Measurements from ENCODE around the gene BCL7C. TPM values are rescaled to one million over a fixed set of nuclear protein-coding genes. Genes with fewer than 3 reads are reported as not detected.

Gene BCL7C
- total and polyA plus RNA-seq, 3 donors from 2014 or later: 40.2 to 57.4 (median 49.6) TPM

DNA sequence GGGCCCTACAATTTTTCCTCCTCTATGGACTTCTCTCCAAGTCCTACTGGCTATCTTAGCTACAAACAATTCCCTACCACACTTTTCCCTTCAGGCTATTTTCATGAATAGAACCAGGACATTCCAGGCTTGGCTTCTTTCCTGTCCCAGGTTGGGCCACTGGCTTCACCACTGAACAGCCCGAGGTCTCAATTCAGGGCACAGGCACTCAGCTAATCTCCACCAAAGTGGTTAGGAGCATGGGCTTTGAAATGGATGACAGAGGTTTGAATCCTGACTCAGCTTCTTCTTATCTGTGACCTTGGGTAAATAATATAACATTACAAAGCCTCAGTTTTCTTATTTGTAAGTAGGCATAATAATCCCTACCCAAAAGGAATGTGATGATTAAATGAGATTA lies 56.0 kb downstream of the BCL7C start:
- TF ChIP-seq, protein P1, sequence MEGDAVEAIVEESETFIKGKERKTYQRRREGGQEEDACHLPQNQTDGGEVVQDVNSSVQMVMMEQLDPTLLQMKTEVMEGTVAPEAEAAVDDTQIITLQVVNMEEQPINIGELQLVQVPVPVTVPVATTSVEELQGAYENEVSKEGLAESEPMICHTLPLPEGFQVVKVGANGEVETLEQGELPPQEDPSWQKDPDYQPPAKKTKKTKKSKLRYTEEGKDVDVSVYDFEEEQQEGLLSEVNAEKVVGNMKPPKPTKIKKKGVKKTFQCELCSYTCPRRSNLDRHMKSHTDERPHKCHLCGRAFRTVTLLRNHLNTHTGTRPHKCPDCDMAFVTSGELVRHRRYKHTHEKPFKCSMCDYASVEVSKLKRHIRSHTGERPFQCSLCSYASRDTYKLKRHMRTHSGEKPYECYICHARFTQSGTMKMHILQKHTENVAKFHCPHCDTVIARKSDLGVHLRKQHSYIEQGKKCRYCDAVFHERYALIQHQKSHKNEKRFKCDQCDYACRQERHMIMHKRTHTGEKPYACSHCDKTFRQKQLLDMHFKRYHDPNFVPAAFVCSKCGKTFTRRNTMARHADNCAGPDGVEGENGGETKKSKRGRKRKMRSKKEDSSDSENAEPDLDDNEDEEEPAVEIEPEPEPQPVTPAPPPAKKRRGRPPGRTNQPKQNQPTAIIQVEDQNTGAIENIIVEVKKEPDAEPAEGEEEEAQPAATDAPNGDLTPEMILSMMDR (IDR thresholded peaks at IDR 0.05): no peak
- TF ChIP-seq POLR2A (IDR thresholded peaks at IDR 0.05): no peak
- Histone ChIP-seq H3K36me3 (ENCODE audit: low read depth, missing control alignments) (no peaks in the 10 kb centered on the region), H3K27ac (no peak overlapping the region), H3K4me1 (no peaks in the 10 kb centered on the region), H3K27me3 (no peaks in the 10 kb centered on the region), H3K9me3 (no peaks in the 10 kb centered on the region), H3K4me3 (no peak overlapping the region)
- intact Hi-C loops (cut with DNase I; ENCODE audit: low total_unique reads): no loop called here
- no peak for DNase-seq
- 84 to 95% methylated on average over 1 of the region's 1 CpG for WGBS, 2 donors

MicroRNAs encoded within 50 kb of the gene (microRNA counts, 767-probe panel; counts per million panel counts)
- microRNA hsa-miR-762: 0 to 152 counts per million in 2 donors

Small RNAs within 50 kb of the gene (microRNA-seq; reads per million reads assigned to microRNA genes)
- 0.70 to 2.1 reads per million in 2 donors for gene MIR4519 (ENCODE audit: borderline number of aligned reads in 2 of 2, borderline replicate concordance in 1 of 2)
- 0 reads per million in 2 donors for gene MIR762 (ENCODE audit: borderline number of aligned reads in 2 of 2, borderline replicate concordance in 1 of 2)

Small RNAs within 50 kb of the gene (small RNA-seq; reads per million reads assigned to genes)
- gene MIR4519 (0 reads per million in 2 donors), gene MIR762 (0 reads per million in 2 donors)

Other genes with a start within 250 kb of the BCL7C start
- gene PRR14, start 243.1 kb downstream of the BCL7C start, total RNA-seq: 10 to 100 TPM; 60.0 to 66.3 TPM
- 37.0 TPM for gene PRR14, start 243.1 kb downstream of the BCL7C start, polyA plus RNA-seq (ENCODE audit: insufficient read depth, low read depth, low replicate concordance)
- gene FBRS, start 235.6 kb downstream of the BCL7C start, total RNA-seq: 100 to 1,000 TPM; 140 to 165 TPM
- gene FBRS, start 235.6 kb downstream of the BCL7C start, polyA plus RNA-seq (ENCODE audit: insufficient read depth, low read depth, low replicate concordance): 302 TPM
- 10 to 100 TPM; 74.3 to 80.8 TPM for gene SRCAP, start 194.9 kb downstream of the BCL7C start, total RNA-seq
- gene SRCAP, start 194.9 kb downstream of the BCL7C start, polyA plus RNA-seq (ENCODE audit: insufficient read depth, low read depth, low replicate concordance): 44.3 TPM
- 100 to 1,000 TPM in 1 of 2 donors, 10 to 100 TPM in 1; 78.4 to 129 TPM for gene PHKG2, start 145.7 kb downstream of the BCL7C start, total RNA-seq
- 312 TPM for gene PHKG2, start 145.7 kb downstream of the BCL7C start, polyA plus RNA-seq (ENCODE audit: insufficient read depth, low read depth, low replicate concordance)
- gene CFAP119, start 132.0 kb downstream of the BCL7C start, total RNA-seq: 10 to 100 TPM; 31.5 to 54.2 TPM
- gene CFAP119, start 132.0 kb downstream of the BCL7C start, polyA plus RNA-seq (ENCODE audit: insufficient read depth, low read depth, low replicate concordance): 43.3 TPM
- 100 to 1,000 TPM; 143 to 162 TPM for gene RNF40, start 131.8 kb downstream of the BCL7C start, total RNA-seq
- gene RNF40, start 131.8 kb downstream of the BCL7C start, polyA plus RNA-seq (ENCODE audit: insufficient read depth, low read depth, low replicate concordance): 219 TPM
- gene ZNF629, start 106.9 kb downstream of the BCL7C start, total RNA-seq: 10 to 100 TPM; 19.4 to 21.9 TPM
- 11.2 TPM for gene ZNF629, start 106.9 kb downstream of the BCL7C start, polyA plus RNA-seq (ENCODE audit: insufficient read depth, low read depth, low replicate concordance)
- gene CTF1, start 2.5 kb upstream of the BCL7C start, total RNA-seq: 1 to 10 TPM; 5.9 to 9.0 TPM
- 5.6 TPM for gene CTF1, start 2.5 kb upstream of the BCL7C start, polyA plus RNA-seq (ENCODE audit: insufficient read depth, low read depth, low replicate concordance)
- 100 to 1,000 TPM; 142 to 149 TPM for gene FBXL19, start 29.5 kb upstream of the BCL7C start, total RNA-seq
- gene FBXL19, start 29.5 kb upstream of the BCL7C start, polyA plus RNA-seq (ENCODE audit: insufficient read depth, low read depth, low replicate concordance): 47.0 TPM
- gene ORAI3, start 55.0 kb upstream of the BCL7C start, total RNA-seq: 10 to 100 TPM; 68.6 to 75.0 TPM
- 29.1 TPM for gene ORAI3, start 55.0 kb upstream of the BCL7C start, polyA plus RNA-seq (ENCODE audit: insufficient read depth, low read depth, low replicate concordance)
- gene SETD1A, start 63.7 kb upstream of the BCL7C start, total RNA-seq: 10 to 100 TPM; 45.7 to 45.8 TPM
- gene SETD1A, start 63.7 kb upstream of the BCL7C start, polyA plus RNA-seq (ENCODE audit: insufficient read depth, low read depth, low replicate concordance): 41.4 TPM
- 1 to 10 TPM; 5.7 to 7.4 TPM for gene HSD3B7, start 91.1 kb upstream of the BCL7C start, total RNA-seq
- gene HSD3B7, start 91.1 kb upstream of the BCL7C start, polyA plus RNA-seq (ENCODE audit: insufficient read depth, low read depth, low replicate concordance): 8.9 TPM
- 1 to 10 TPM; 6.3 to 8.7 TPM for gene STX1B, start 116.6 kb upstream of the BCL7C start, total RNA-seq
- 5.8 TPM for gene STX1B, start 116.6 kb upstream of the BCL7C start, polyA plus RNA-seq (ENCODE audit: insufficient read depth, low read depth, low replicate concordance)
- gene STX4, start 139.5 kb upstream of the BCL7C start, total RNA-seq: 10 to 100 TPM; 50.9 to 56.9 TPM
- gene STX4, start 139.5 kb upstream of the BCL7C start, polyA plus RNA-seq (ENCODE audit: insufficient read depth, low read depth, low replicate concordance): 37.1 TPM
- gene ZNF668, start 180.2 kb upstream of the BCL7C start, total RNA-seq: 10 to 100 TPM; 17.2 to 20.2 TPM
- 10.1 TPM for gene ZNF668, start 180.2 kb upstream of the BCL7C start, polyA plus RNA-seq (ENCODE audit: insufficient read depth, low read depth, low replicate concordance)
- 10 to 100 TPM; 68.9 to 74.0 TPM for gene ZNF646, start 180.3 kb upstream of the BCL7C start, total RNA-seq
- gene ZNF646, start 180.3 kb upstream of the BCL7C start, polyA plus RNA-seq (ENCODE audit: insufficient read depth, low read depth, low replicate concordance): 80.3 TPM
- 1 to 10 TPM; 2.7 to 6.1 TPM for gene PRSS53, start 194.9 kb upstream of the BCL7C start, total RNA-seq
- gene PRSS53, start 194.9 kb upstream of the BCL7C start, polyA plus RNA-seq (ENCODE audit: insufficient read depth, low read depth, low replicate concordance): 1.1 TPM
- 100 to 1,000 TPM; 102 to 183 TPM for gene VKORC1, start 200.7 kb upstream of the BCL7C start, total RNA-seq
- gene VKORC1, start 200.7 kb upstream of the BCL7C start, polyA plus RNA-seq (ENCODE audit: insufficient read depth, low read depth, low replicate concordance): 102 TPM
- gene BCKDK, start 214.3 kb upstream of the BCL7C start, total RNA-seq: 10 to 100 TPM; 68.8 to 69.1 TPM
- gene BCKDK, start 214.3 kb upstream of the BCL7C start, polyA plus RNA-seq (ENCODE audit: insufficient read depth, low read depth, low replicate concordance): 34.5 TPM
- gene KAT8, start 223.6 kb upstream of the BCL7C start, total RNA-seq: 100 to 1,000 TPM in 1 of 2 donors, 10 to 100 TPM in 1; 96.9 to 111 TPM
- 86.0 TPM for gene KAT8, start 223.6 kb upstream of the BCL7C start, polyA plus RNA-seq (ENCODE audit: insufficient read depth, low read depth, low replicate concordance)
- gene PRSS8, start 241.7 kb upstream of the BCL7C start, total RNA-seq: under 1 TPM; 0.74 to 0.79 TPM
- gene PRSS8, start 241.7 kb upstream of the BCL7C start, polyA plus RNA-seq (ENCODE audit: insufficient read depth, low read depth, low replicate concordance): 1.5 TPM

All from testis (tissue), 3 donors.